GM19438 (cell line): ENCODE results near the gene KIF26B.
A peak's percentile ranks its signal among the peaks of the same experiment; 100 is the strongest.

Experiments used
- ATAC-seq: cut with Tn5 transposase; IDR thresholded peaks from one replicate; pipeline ENCODE4 v1.9.1; 2021; ENCODE audit warnings: low read depth; ENCODE audit not compliant: unreplicated experiment

KIF26B gene

GRCh38 chr1:245270972-245271371 is 116.2 kb downstream of the KIF26B start:
- ATAC-seq = no peak

GRCh38 chr1:245272676-245273075 is 117.9 kb downstream of the KIF26B start:
- no peak for ATAC-seq

DNA sequence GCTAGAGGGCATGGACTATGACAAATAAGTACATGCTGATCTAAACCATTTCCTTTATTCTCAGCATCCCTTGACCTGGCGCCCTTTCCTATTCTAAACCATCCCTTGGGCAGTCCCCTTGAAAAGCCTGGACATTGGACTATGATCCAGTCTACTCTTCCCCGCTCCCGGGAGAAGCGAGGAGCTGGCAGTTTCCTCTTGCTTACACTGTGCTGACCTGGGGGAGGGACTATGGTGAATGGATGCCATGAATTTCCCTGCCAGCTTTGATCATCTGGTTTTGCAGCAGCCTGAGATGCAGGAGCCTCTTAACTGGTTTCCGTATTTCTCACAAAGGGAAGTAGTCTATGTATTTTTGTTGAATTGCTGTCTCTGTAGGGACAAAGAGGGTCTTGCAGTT is 121.7 kb downstream of the KIF26B start:
- no peak for ATAC-seq

DNA sequence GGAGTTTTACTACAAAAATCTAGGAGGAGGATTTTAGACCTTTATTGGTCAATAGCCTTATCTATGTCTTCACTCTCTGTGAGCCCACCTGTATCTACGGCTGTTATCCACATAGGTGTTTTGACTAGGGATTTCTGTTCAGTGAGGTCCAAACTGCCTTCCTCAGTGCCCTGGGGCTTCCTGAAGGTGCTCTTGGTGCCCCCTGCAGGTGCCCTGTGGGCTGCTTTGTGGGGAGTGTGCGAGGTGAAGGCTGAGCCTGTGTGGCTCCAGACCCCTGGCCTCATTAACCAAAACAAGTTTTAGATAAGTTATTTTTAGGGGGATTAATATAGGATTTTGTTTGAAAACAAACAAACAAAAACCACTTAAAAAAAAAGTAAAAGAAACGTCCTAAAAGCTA is 122.5 kb downstream of the KIF26B start:
- no peak for ATAC-seq

GRCh38 chr1:245278846-245279245 is 124.1 kb downstream of the KIF26B start:
- ATAC-seq = no peak

GRCh38 chr1:245279346-245279745 is 124.6 kb downstream of the KIF26B start:
- ATAC-seq = no peak

- no peak for ATAC-seq
Measured at GRCh38 chr1:245283001-245283400, 128.2 kb downstream of the KIF26B start.

- ATAC-seq = no peak
Measured at GRCh38 chr1:245285168-245285567, 130.4 kb downstream of the KIF26B start.

DNA sequence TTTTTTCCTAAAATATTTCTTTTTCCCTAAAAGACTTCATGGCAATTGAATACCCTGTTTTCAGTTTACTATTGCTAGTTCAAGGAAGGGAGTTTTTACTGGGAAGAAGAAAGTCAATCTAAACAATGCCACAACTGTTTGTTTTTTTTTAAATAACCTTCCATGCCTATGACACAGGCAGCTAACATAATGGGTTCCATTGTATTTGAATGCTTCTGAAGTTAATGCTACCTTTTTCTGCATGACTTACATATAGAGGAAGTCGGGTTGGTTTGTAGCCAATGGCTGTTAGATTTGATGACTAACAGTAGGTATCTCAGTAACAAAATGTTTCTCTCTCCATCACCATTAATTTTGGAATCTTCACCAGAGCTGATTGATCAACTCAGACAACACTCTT is 134.0 kb downstream of the KIF26B start:
- no peak for ATAC-seq

DNA sequence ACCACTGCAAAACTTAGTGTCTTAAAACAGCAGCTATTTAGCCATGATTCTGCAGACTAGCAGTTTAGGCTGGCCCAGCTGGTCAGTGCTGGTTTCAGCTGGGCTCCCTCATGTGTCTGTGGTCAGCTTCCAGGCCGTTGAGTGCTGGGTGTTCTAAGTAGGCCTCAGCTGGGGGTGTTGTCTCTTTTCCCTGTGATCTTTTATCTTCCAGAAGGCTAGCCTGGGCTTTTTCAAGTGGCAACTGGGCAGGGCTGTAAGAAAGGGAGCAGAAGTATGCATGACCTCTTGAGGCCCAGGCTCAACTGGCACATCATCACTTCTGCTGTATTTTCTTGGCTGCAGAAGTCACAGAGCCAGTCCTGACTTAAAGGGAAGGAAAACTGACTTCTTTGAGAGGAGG is 136.1 kb downstream of the KIF26B start:
- ATAC-seq = no peak

- no peak for ATAC-seq
Measured at GRCh38 chr1:245291351-245291750, 136.6 kb downstream of the KIF26B start.

DNA sequence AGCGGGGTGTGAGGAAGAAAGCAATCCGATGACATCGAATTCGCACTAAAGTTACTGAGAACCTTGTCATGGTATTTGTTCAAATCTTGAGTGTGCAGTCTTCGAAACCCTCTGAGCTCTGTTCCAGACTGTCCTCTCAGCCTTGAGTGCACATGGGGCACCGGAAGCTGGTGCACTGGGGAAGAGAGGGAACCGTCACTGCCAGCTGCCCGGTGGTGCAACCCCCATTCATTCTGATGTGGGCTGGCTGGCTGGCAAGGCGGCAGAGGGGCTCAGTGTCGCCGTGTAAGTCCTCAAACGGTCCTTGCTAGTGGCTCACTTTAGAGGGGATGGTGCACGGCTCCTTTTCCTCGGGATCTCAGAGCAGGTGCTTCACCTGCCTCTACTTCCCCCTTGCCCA is 137.4 kb downstream of the KIF26B start:
- ATAC-seq = no peak

GRCh38 chr1:245292553-245292952 is 137.8 kb downstream of the KIF26B start:
- no peak for ATAC-seq

DNA sequence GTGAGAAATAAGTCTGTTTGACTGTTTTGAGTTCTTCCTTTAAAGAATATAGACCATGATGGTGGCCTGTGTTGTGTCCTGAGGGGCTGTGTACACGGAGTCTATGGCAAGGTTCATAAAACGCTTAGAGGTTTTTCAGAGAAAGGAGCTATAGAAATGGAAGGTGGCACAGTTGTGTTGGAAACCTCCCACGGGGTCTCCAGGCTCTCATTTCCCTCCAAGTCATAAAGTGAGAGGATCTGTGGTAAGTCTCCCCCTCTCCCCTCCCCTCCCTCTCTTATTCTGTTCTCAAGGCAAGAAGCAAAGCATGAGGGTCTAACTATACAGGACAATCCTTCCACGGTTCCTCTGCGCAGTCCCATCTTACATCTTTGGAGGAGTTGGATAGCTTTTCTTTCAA is 139.2 kb downstream of the KIF26B start:
- no peak for ATAC-seq

GRCh38 chr1:245298781-245299180 is 144.0 kb downstream of the KIF26B start:
- no peak for ATAC-seq

- ATAC-seq = no peak
Measured at GRCh38 chr1:245301162-245301580, 146.4 kb downstream of the KIF26B start.

DNA sequence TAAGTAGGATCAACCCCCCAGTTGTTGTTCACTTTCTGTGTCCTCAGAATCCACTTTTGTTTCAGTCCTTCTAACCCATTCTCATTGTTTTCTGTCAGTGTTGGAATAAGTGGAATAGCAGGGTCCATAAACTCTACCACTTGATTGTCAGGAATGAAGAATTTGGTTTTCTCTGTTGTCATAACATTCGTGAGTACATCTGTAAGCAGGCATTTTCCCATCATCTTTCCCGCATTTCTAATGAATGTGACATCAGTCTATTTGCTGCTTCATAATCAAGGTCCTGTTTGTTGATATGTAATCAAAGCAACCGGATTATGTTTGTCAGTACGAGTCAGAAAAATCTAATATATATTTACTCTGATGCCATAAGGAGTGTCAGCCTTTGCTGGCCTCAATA is 147.1 kb downstream of the KIF26B start:
- ATAC-seq = no peak

DNA sequence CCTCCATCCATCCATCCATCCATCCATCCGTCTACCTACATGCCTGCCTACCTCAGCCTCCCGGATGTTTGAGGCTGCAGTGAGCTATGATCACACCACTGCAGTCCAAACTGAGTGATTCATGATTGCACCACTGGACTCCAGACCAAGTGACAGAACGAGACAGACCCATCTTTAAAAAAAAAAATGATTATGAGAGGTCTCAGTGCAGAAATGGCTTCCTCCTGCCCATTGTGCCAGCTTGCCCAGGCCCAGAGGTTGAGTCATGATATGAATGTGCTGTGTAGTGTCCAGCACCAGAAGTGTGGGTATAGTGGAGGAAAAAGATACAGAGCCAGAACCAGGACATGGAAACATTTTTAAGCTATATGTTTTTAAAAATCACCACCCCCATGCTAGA is 149.9 kb downstream of the KIF26B start:
- ATAC-seq = no peak

- no peak for ATAC-seq
Measured at GRCh38 chr1:245306020-245306419, 151.2 kb downstream of the KIF26B start.

DNA sequence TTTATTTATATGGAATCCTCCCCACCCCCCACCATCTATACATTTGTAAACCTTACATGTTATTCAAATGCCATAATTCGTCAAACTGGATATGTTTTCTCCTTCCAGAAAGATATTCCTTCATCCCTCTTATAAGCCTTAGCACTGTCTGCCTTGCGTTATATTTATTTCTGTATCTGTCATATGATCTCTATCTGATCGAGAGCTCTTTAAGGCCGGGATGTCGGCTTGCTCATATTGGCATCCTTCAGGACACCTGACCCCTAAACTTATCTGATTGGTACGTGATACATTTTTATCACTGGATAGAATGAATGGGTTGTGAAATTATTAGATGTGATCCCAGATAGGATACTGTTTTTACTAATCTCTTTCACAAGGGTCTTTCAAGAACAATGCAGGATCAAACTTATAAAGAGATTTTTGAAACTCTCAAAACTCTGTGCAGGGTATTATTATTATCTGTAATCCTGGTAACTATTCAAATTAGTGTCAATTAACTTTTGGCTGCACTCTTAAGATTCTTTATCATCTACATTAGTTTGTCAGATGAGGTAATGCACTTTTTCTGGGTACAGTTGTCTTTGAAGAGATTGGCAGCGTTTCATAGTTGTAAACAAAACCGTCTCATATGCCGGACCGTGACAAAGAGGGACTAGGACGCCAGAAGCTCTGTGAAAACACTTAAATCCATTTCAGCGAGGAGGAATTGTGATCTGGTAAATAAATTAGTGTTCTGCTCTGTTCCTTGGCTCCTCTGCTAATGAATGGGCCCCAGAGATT is 152.0 kb downstream of the KIF26B start:
- no peak for ATAC-seq

DNA sequence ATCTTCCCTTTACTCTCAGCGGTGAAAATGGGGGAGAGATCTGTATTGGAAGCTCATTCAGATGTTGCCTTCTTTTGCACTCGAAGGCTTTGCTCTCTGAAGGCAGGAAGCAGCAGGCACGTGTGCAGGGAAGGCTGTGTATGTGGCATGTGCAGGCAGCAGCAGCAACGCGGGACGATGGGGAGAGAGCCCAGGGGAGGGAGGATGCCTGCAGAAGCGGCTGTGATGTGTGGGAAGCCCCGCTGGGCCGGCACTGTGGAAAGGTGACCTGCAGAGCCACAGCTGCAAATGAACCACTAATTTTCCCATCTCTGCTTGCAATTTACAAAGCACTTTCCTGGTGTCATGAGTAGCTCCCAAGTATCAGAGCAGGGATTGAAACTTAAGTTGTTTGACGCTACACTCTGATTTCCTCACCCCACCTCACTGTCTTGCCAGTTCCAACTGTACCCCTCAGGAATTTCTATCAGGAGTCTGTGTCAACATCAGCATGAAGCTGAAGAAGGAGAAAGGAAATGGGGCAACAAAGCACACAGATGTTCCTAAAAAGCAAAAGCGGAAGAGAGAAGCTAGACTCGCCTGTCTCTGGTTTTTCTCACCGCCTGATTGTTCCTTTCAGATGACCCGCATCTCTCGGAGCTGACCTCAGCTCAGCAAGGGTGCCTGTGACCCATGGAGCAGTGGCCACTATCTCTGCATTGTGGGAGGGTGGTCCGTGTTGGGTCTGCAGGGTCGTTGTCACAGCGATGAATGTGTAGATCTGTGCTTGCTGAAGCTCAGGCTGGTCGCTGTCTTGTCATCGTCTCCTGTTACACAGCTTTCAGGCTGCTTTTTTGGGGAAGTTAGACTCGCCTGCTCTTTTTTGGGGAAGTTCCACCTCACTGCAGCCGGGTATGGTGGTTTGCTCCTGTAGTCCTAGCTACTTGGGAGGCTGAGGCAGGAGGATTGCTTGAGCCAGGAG is 156.1 kb downstream of the KIF26B start:
- ATAC-seq = peak; percentile 79
